CD14-positive monocyte (primary cell): ENCODE measurements around the gene NT5C1A. TPM values are rescaled to one million over a fixed set of nuclear protein-coding genes. Genes with fewer than 3 reads are reported as not detected.

Source experiments
- DNase-seq, 3 donors: peaks; one replicate each; pipeline ENCODE4 v3.0.0-alpha.2; 2011 to 2022
- H2AFZ ChIP-seq: 2 replicates; pipeline ENCODE4 v1.6.0; 2012; ENCODE audit warnings: mild to moderate bottlenecking, low read depth, low read length, inconsistent platforms; ENCODE audit not compliant: insufficient read depth, poor library complexity, severe bottlenecking
- H3K27ac ChIP-seq, 2 donors: 1 replicate in 1 of 2; 2 replicates in 1 of 2; pipeline ENCODE4 v1.5.1; 2012 to 2013; ENCODE audit warnings: low read length in 2 of 2, control low read depth in 1 of 2, inconsistent platforms in 1 of 2, low read depth in 1 of 2, mild to moderate bottlenecking in 1 of 2
- H3K27me3 ChIP-seq, 2 donors: one replicate each; pipeline versions ENCODE4 v1.6.0 to v1.6.1; 2011 to 2013; ENCODE audit warnings: low read length in 2 of 2; ENCODE audit not compliant: control insufficient read depth in 2 of 2, insufficient read depth in 2 of 2
- H3K36me3 ChIP-seq, 2 donors: replicated peaks in 1 of 2; 1 replicate in 1 of 2; 2 replicates in 1 of 2; pipeline versions ENCODE4 v1.5.1 to v1.6.1; 2012 to 2013; ENCODE audit warnings: low read length in 2 of 2, control low read depth in 1 of 2, inconsistent platforms in 1 of 2, mild to moderate bottlenecking in 1 of 2; ENCODE audit not compliant: insufficient read depth in 2 of 2, control insufficient read depth in 1 of 2
- H3K4me1 ChIP-seq, 2 donors: 1 replicate in 1 of 2; 2 replicates in 1 of 2; pipeline versions ENCODE4 v1.5.1 to v1.6.1; 2012 to 2013; ENCODE audit warnings: low read length in 2 of 2, control low read depth in 1 of 2, inconsistent platforms in 1 of 2, mild to moderate bottlenecking in 1 of 2, moderate library complexity in 1 of 2; ENCODE audit not compliant: insufficient read depth in 2 of 2, control insufficient read depth in 1 of 2
- H3K4me2 ChIP-seq: replicated peaks from 2 replicates; pipeline ENCODE3; 2012; ENCODE audit warnings: low read length, moderate library complexity, mild to moderate bottlenecking; ENCODE audit not compliant: poor library complexity, severe bottlenecking; ENCODE audit errors: extremely low read depth
- H3K4me3 ChIP-seq, 3 experiments: fragments of 200-600 bp in 1 of 3; sonication (generic) in 1 of 3; replicated peaks in 1 of 3; 1 replicate in 2 of 3; 2 replicates in 1 of 3; pipeline ENCODE4 v1.5.1; 2011 to 2013; ENCODE audit warnings: low read length in 3 of 3, mild to moderate bottlenecking in 3 of 3, control low read depth in 2 of 3, low read depth in 2 of 3, inconsistent platforms in 1 of 3, moderate library complexity in 1 of 3
- H3K79me2 ChIP-seq: 2 replicates; pipeline ENCODE4 v1.6.0; 2012; ENCODE audit warnings: mild to moderate bottlenecking, control low read depth, inconsistent platforms, low read length, moderate library complexity; ENCODE audit not compliant: insufficient read depth
- H3K9ac ChIP-seq: 2 replicates; pipeline ENCODE4 v1.6.0; 2017; ENCODE audit warnings: low read length, mild to moderate bottlenecking; ENCODE audit not compliant: insufficient read depth, poor library complexity, severe bottlenecking
- H3K9me3 ChIP-seq, 2 donors: replicated peaks in 1 of 2; 1 replicate in 1 of 2; 2 replicates in 1 of 2; pipeline versions ENCODE4 v1.5.1 to v1.6.1; 2012 to 2013; ENCODE audit warnings: low read length in 2 of 2, control low read depth in 1 of 2; ENCODE audit not compliant: control insufficient read depth in 1 of 2, insufficient read depth in 1 of 2
- H4K20me1 ChIP-seq: 2 replicates; pipeline ENCODE4 v1.6.0; 2012; ENCODE audit warnings: mild to moderate bottlenecking, low read length, control low read depth, moderate library complexity; ENCODE audit not compliant: insufficient read depth
- H3K27ac Mint-ChIP-seq, 7 donors: one replicate each; pipeline ENCODE4 v1.8.0; 2020; ENCODE audit warnings: mild to moderate bottlenecking in 7 of 7, mixed read lengths in 7 of 7, moderate library complexity in 6 of 7, inconsistent platforms in 2 of 7
- H3K27me3 Mint-ChIP-seq, 3 donors: one replicate each; pipeline ENCODE4 v1.8.0; 2021 to 2022; ENCODE audit warnings: low read depth in 3 of 3, mild to moderate bottlenecking in 3 of 3, mixed read lengths in 3 of 3, moderate library complexity in 3 of 3, inconsistent platforms in 1 of 3
- H3K36me3 Mint-ChIP-seq, 2 donors: one replicate each; pipeline ENCODE4 v1.8.0; 2020; ENCODE audit warnings: mixed read lengths in 2 of 2, inconsistent platforms in 1 of 2, mild to moderate bottlenecking in 1 of 2
- H3K4me1 Mint-ChIP-seq: one replicate; pipeline ENCODE4 v1.8.0; 2020; ENCODE audit warnings: mild to moderate bottlenecking, mixed read lengths
- H3K4me3 Mint-ChIP-seq, 2 donors: one replicate each; pipeline ENCODE4 v1.8.0; 2020; ENCODE audit warnings: mild to moderate bottlenecking in 2 of 2, mixed read lengths in 2 of 2, moderate library complexity in 1 of 2
- H3K9me3 Mint-ChIP-seq, 7 donors: one replicate each; pipeline ENCODE4 v1.8.0; 2020 to 2022; ENCODE audit warnings: mixed read lengths in 7 of 7, mild to moderate bottlenecking in 6 of 7, moderate library complexity in 6 of 7, inconsistent platforms in 2 of 7
- CTCF ChIP-seq: fragments of 200-600 bp; IDR thresholded peaks from one replicate; pipeline ENCODE4 v1.8.0; 2022; ENCODE audit warnings: antibody characterized with exemption, mild to moderate bottlenecking
- WGBS: methylation state at CpG from one replicate; pipeline ENCODE4 v1.1.5; 2013; ENCODE audit warnings: missing lambda C conversion rate; ENCODE audit not compliant: insufficient coverage; 5-methylcytosine and 5-hydroxymethylcytosine counted together
- intact Hi-C, 2 donors: fragments of 100-400 bp; cut with micrococcal nuclease; formaldehyde crosslinking; loops; one replicate each; pipeline versions ENCODE4 v1.15.0 to v1.15.1; 2023
- polyA plus RNA-seq, 3 donors: library from polyadenylated mRNA; depleted of rRNA in 1 of 3; unstranded in 2 of 3; stranded (reverse) in 1 of 3; fragments of 300-500 nt in 2 of 3; fragments of >200 nt in 1 of 3; fragmentation: Illumina TruSeq in 2 of 3; gene quantifications; 1 replicate in 2 of 3; 2 replicates in 1 of 3; pipeline ENCODE4 v1.2.3, GENCODE V29; 2012 to 2021

Gene NT5C1A
- polyA plus RNA-seq, 3 donors = not detected

GRCh38 chr1:39652554-39652953 is 19.4 kb downstream of the NT5C1A start:
- H3K4me3 Mint-ChIP-seq = no peak overlapping the region
- Histone ChIP-seq H3K27ac (no peak overlapping the region), H3K9ac (no peak overlapping the region), H3K4me3 (no peak overlapping the region), H2AFZ (no peak overlapping the region), H4K20me1 (no peaks in the 10 kb centered on the region), H3K4me1 (no peaks in the 10 kb centered on the region), H3K79me2 (no peaks in the 10 kb centered on the region), H3K9me3 (no peaks in the 10 kb centered on the region), H3K36me3 (no peaks in the 10 kb centered on the region), H3K27me3 (no peaks in the 10 kb centered on the region), H3K4me2 (no peak overlapping the region)
- no peak overlapping the region for H3K27ac Mint-ChIP-seq
- intact Hi-C loops = loop anchor here (2.0 to 5.0 kb wide), 2 partner anchors 40 to 46 kb away; no protein-coding TSS in a partner anchor
- peaks cover 0 to 10% (median 4%) of the 10 kb centered on the region in 3 donors for H3K27me3 Mint-ChIP-seq
- no peak for TF ChIP-seq CTCF
- H3K36me3 Mint-ChIP-seq = no peaks in the 10 kb centered on the region
- H3K9me3 Mint-ChIP-seq = no peaks in the 10 kb centered on the region
- no peak for DNase-seq
- no CpG with 5 or more reads among the region's 2 CpGs for WGBS
- peaks cover 5% of the 10 kb centered on the region for H3K4me1 Mint-ChIP-seq

- no peak overlapping the region for H3K4me2 ChIP-seq
- Mint-ChIP-seq H3K4me1 (peaks cover 5% of the 10 kb centered on the region), H3K27me3 (peaks cover 0 to 10% (median 4%) of the 10 kb centered on the region in 3 donors), H3K27ac (no peak overlapping the region), H3K4me3 (no peak overlapping the region), H3K9me3 (no peaks in the 10 kb centered on the region), H3K36me3 (no peaks in the 10 kb centered on the region)
- intact Hi-C loops = loop anchor here (2.0 to 5.0 kb wide), 2 partner anchors 40 to 45 kb away; no protein-coding TSS in a partner anchor
- no peak for DNase-seq
- no peaks in the 10 kb centered on the region for H3K27me3 ChIP-seq
- H3K4me3 ChIP-seq = no peak overlapping the region
- H3K4me1 ChIP-seq = no peaks in the 10 kb centered on the region
- H3K9me3 ChIP-seq = no peaks in the 10 kb centered on the region
- H3K79me2 ChIP-seq = no peaks in the 10 kb centered on the region
- no peak overlapping the region for H2AFZ ChIP-seq
- no peak overlapping the region for H3K9ac ChIP-seq
- WGBS = 95% methylated on average over 3 of the region's 6 CpGs
- no peak for TF ChIP-seq CTCF
- no peaks in the 10 kb centered on the region for H4K20me1 ChIP-seq
- no peak overlapping the region for H3K27ac ChIP-seq
- no peaks in the 10 kb centered on the region for H3K36me3 ChIP-seq
Measured at GRCh38 chr1:39652105-39652504, 19.8 kb downstream of the NT5C1A start.
